GM06990 (cell line): Measurements from ENCODE around the gene SMC1B.

Source experiments
- DNase-seq: peaks from one replicate; pipeline ENCODE4 v3.0.0-alpha.2; 2011; ENCODE audit not compliant: insufficient read length; ENCODE audit errors: extremely low read depth
- H3K27me3 ChIP-seq: replicated peaks from 2 replicates; pipeline ENCODE4 v1.6.0; 2011; ENCODE audit warnings: low read length; ENCODE audit not compliant: control insufficient read depth, insufficient read depth
- H3K36me3 ChIP-seq: 2 replicates; pipeline ENCODE4 v1.5.1; 2011; ENCODE audit warnings: low read length; ENCODE audit not compliant: control insufficient read depth, insufficient read depth
- H3K4me3 ChIP-seq: replicated peaks from 2 replicates; pipeline ENCODE4 v1.5.1; 2011; ENCODE audit warnings: low read depth, mild to moderate bottlenecking, control low read depth, low read length
- CTCF ChIP-seq: IDR thresholded peaks from 2 replicates; pipeline ENCODE4 v1.5.1; 2011; ENCODE audit warnings: low read length, control low read depth, mild to moderate bottlenecking, inconsistent platforms; ENCODE audit not compliant: insufficient read depth, poor library complexity, severe bottlenecking

Gene SMC1B

GRCh38 chr22:45305456-45306075, 107.8 kb downstream of the SMC1B start:
- DNase-seq = no peak
- H3K4me3 ChIP-seq = no peak overlapping the region
- no peak for TF ChIP-seq CTCF

GRCh38 chr22:45304971-45305370, 108.4 kb downstream of the SMC1B start:
- Histone ChIP-seq H3K4me3 (no peak overlapping the region), H3K27me3 (no peaks in the 10 kb centered on the region), H3K36me3 (no peaks in the 10 kb centered on the region)
- TF ChIP-seq CTCF = no peak
- no peak for DNase-seq

More at GRCh38 chr22:45305456-45306075, 107.8 kb downstream of the SMC1B start:
- no peaks in the 10 kb centered on the region for H3K27me3 ChIP-seq
- H3K36me3 ChIP-seq = no peaks in the 10 kb centered on the region

- Histone ChIP-seq H3K36me3 (no peaks in the 10 kb centered on the region), H3K27me3 (no peaks in the 10 kb centered on the region), H3K4me3 (no peak overlapping the region)
- no peak for TF ChIP-seq CTCF
- no peak for DNase-seq
These were observed 110.2 kb downstream of the SMC1B start for GRCh38 chr22:45303181-45303580.

GRCh38 chr22:45302751-45303150, 110.6 kb downstream of the SMC1B start:
- no peaks in the 10 kb centered on the region for H3K27me3 ChIP-seq
- no peak overlapping the region for H3K4me3 ChIP-seq
- DNase-seq = no peak
- no peaks in the 10 kb centered on the region for H3K36me3 ChIP-seq
- no peak for TF ChIP-seq CTCF

DNA sequence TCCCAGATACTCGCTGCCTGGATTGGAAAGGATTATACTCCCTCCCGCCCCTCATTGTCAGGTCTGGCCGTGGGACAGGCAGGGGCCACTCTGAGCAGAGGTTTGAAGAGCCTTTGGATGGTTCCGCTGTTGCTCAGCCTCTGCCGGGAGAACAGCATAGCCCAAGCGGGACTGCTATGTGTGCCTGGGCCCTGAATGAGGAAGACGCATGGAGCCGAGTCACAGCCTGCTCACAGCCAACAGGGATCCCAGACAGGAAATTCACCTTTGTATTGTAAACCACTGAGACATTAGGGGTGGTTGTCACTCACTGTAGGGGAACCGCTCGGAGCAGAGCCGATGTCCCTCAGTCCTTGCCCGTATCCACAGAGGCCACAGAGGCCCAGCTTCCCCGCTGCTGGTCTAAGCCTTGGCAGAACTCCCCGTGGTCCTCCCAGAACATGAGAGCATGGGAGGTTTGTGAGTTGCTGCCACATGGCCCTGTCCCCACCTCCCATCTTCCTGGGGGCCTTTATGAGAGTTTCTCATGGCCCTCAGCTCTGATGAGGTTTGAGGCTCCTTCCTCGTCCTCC, 114.4 kb downstream of the SMC1B start:
- H3K36me3 ChIP-seq = no peaks in the 10 kb centered on the region
- DNase-seq = no peak
- no peaks in the 10 kb centered on the region for H3K27me3 ChIP-seq
- TF ChIP-seq CTCF = no peak
- no peak overlapping the region for H3K4me3 ChIP-seq
